CD4-positive, alpha-beta memory T cell (primary cell): Measurements from ENCODE around the gene CSNK2A1. TPM values are rescaled to one million over a fixed set of nuclear protein-coding genes. Genes with fewer than 3 reads are reported as not detected.
A peak's percentile ranks its signal among the peaks of the same experiment; 100 is the strongest.

Source experiments
- CTCF ChIA-PET: fragments of 350-600 bp; sonication (Branson Sonifier 250); formaldehyde crosslinking; loops from one replicate; lab custom pipeline; 2021; ENCODE audit warnings: inconsistent platforms; ENCODE audit not compliant: partially characterized antibody; lab: Charles Lee
- POLR2A ChIA-PET: fragments of 350-600 bp; sonication (Branson Sonifier 250); formaldehyde crosslinking; loops from one replicate; lab custom pipeline; 2021; ENCODE audit not compliant: partially characterized antibody; lab: Charles Lee
- DNase-seq, 5 donors: peaks; one replicate each; pipeline versions ENCODE4 v3.0.0 to v3.0.0-alpha.2; 2020 to 2022; ENCODE audit warnings: mixed read lengths in 1 of 5
- H3K27ac ChIP-seq: one replicate; pipeline ENCODE4 v1.7.0; 2013; ENCODE audit warnings: low read depth, low read length
- H3K27me3 ChIP-seq: 2 replicates; pipeline ENCODE4 v1.7.0; 2013; ENCODE audit warnings: mild to moderate bottlenecking, low read length, moderate library complexity; ENCODE audit not compliant: insufficient read depth
- H3K36me3 ChIP-seq: 2 replicates; pipeline ENCODE4 v1.7.0; 2013; ENCODE audit warnings: mild to moderate bottlenecking, low read length, moderate library complexity; ENCODE audit not compliant: insufficient read depth
- H3K4me1 ChIP-seq: 2 replicates; pipeline ENCODE4 v1.7.0; 2013; ENCODE audit warnings: mild to moderate bottlenecking, low read length, moderate library complexity; ENCODE audit not compliant: insufficient read depth
- H3K4me3 ChIP-seq, 2 donors: one replicate each; pipeline ENCODE4 v1.7.0; 2013; ENCODE audit warnings: low read length in 2 of 2, mild to moderate bottlenecking in 1 of 2
- H3K9me3 ChIP-seq, 2 donors: one replicate each; pipeline ENCODE4 v1.7.0; 2013; ENCODE audit warnings: low read length in 2 of 2, control low read depth in 1 of 2; ENCODE audit not compliant: control insufficient read depth in 1 of 2
- H3K27ac Mint-ChIP-seq, 7 donors: one replicate each; pipeline ENCODE4 v1.8.0; 2020 to 2021; ENCODE audit warnings: mixed read lengths in 7 of 7, mild to moderate bottlenecking in 6 of 7, inconsistent platforms in 3 of 7, moderate library complexity in 3 of 7
- H3K27me3 Mint-ChIP-seq, 2 donors: one replicate each; pipeline ENCODE4 v1.8.0; 2020 to 2021; ENCODE audit warnings: mixed read lengths in 2 of 2
- H3K36me3 Mint-ChIP-seq, 2 donors: one replicate each; pipeline ENCODE4 v1.8.0; 2020 to 2021; ENCODE audit warnings: mixed read lengths in 2 of 2, inconsistent platforms in 1 of 2, mild to moderate bottlenecking in 1 of 2
- H3K4me1 Mint-ChIP-seq, 4 donors: one replicate each; pipeline ENCODE4 v1.8.0; 2020 to 2021; ENCODE audit warnings: mixed read lengths in 4 of 4, mild to moderate bottlenecking in 1 of 4
- H3K4me3 Mint-ChIP-seq, 8 donors: one replicate each; pipeline ENCODE4 v1.8.0; 2020 to 2021; ENCODE audit warnings: mixed read lengths in 8 of 8, mild to moderate bottlenecking in 7 of 8, moderate library complexity in 6 of 8, inconsistent platforms in 3 of 8
- H3K9me3 Mint-ChIP-seq, 8 donors: one replicate each; pipeline ENCODE4 v1.8.0; 2020 to 2021; ENCODE audit warnings: mixed read lengths in 8 of 8, mild to moderate bottlenecking in 5 of 8, inconsistent platforms in 3 of 8, moderate library complexity in 1 of 8
- intact Hi-C: fragments of 100-400 bp; cut with micrococcal nuclease; formaldehyde crosslinking; loops from one replicate; pipeline ENCODE4 v1.15.1; 2023
- polyA plus RNA-seq, 2 donors: library from polyadenylated mRNA; unstranded; fragments of 300-500 nt; fragmentation: Illumina TruSeq; gene quantifications; one replicate each; pipeline ENCODE4 v1.2.3, GENCODE V29; 2021
- total RNA-seq, 2 experiments: library from RNA; stranded (reverse); gene quantifications; one replicate each; pipeline ENCODE4 v1.2.3, GENCODE V29; 2021

CSNK2A1 gene
- total and polyA plus RNA-seq, 4 experiments from 2014 or later = 45.2 to 87.8 (median 64.9) TPM

DNA sequence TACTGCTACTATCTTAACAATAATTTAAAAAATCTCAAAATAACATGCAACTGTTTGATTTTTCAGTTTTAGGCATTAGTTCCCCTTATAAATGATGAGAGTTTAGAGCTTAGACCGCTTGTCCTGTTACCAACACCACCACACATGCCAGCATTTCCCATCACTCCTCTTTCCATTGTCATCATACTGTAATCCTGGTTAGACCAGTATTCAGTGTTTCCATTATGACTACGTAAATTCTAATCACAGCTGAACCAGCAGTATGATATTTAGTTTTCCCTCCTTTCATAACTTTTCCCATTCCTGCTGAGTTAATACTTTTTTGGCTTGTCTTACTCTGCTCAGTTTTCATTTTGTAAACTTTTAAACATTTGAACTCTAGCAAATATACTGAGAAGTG, 69.0 kb downstream of the CSNK2A1 start:
- H3K27me3 ChIP-seq = no peaks in the 10 kb centered on the region
- H3K4me1 ChIP-seq = no peaks in the 10 kb centered on the region
- no peak overlapping the region for H3K4me3 ChIP-seq
- H3K9me3 Mint-ChIP-seq = peaks cover 0 to 18% (median 10%) of the 10 kb centered on the region in 8 donors
- intact Hi-C loops = no loop called here
- H3K36me3 ChIP-seq = no peaks in the 10 kb centered on the region
- peaks cover 2 to 8% of the 10 kb centered on the region in 2 donors for H3K27me3 Mint-ChIP-seq
- no peak overlapping the region for H3K27ac ChIP-seq
- ChIA-PET POLR2A (no interaction called here), CTCF (interaction anchor here (1.2 kb wide), 1 partner anchor 11 kb away, joined by 3 read pairs; no protein-coding TSS in a partner anchor)
- no peak overlapping the region for H3K27ac Mint-ChIP-seq
- no peak overlapping the region for H3K4me3 Mint-ChIP-seq
- H3K9me3 ChIP-seq = peaks cover 0 to 8% of the 10 kb centered on the region in 2 donors
- peaks cover 13 to 14% of the 10 kb centered on the region in 2 donors for H3K36me3 Mint-ChIP-seq
- no peak for DNase-seq
- H3K4me1 Mint-ChIP-seq = peaks cover 5 to 8% (median 6%) of the 10 kb centered on the region in 4 donors

GRCh38 chr20:472889-473292, 70.7 kb downstream of the CSNK2A1 start:
- CTCF ChIA-PET = interaction anchor here (1.0 kb wide), 1 partner anchor 117 kb away, joined by 3 read pairs; no protein-coding TSS in a partner anchor
- POLR2A ChIA-PET = interaction anchor here (1.6 kb wide), 1 partner anchor 34 kb away, joined by 5 read pairs; no protein-coding TSS in a partner anchor
- Mint-ChIP-seq H3K27ac (peak overlapping the region in 1 of 7 donors; percentile 38), H3K36me3 (peaks cover 5% of the 10 kb centered on the region in 2 donors), H3K4me3 (no peak overlapping the region), H3K27me3 (peaks cover 5 to 8% of the 10 kb centered on the region in 2 donors), H3K4me1 (no peaks in the 10 kb centered on the region), H3K9me3 (peaks cover 0 to 23% (median 11%) of the 10 kb centered on the region in 8 donors)
- Histone ChIP-seq H3K27me3 (no peaks in the 10 kb centered on the region), H3K4me1 (no peaks in the 10 kb centered on the region), H3K36me3 (no peaks in the 10 kb centered on the region), H3K27ac (no peak overlapping the region), H3K9me3 (peaks cover 0 to 8% of the 10 kb centered on the region in 2 donors), H3K4me3 (no peak overlapping the region)
- intact Hi-C loops = no loop called here
- no peak for DNase-seq

DNA sequence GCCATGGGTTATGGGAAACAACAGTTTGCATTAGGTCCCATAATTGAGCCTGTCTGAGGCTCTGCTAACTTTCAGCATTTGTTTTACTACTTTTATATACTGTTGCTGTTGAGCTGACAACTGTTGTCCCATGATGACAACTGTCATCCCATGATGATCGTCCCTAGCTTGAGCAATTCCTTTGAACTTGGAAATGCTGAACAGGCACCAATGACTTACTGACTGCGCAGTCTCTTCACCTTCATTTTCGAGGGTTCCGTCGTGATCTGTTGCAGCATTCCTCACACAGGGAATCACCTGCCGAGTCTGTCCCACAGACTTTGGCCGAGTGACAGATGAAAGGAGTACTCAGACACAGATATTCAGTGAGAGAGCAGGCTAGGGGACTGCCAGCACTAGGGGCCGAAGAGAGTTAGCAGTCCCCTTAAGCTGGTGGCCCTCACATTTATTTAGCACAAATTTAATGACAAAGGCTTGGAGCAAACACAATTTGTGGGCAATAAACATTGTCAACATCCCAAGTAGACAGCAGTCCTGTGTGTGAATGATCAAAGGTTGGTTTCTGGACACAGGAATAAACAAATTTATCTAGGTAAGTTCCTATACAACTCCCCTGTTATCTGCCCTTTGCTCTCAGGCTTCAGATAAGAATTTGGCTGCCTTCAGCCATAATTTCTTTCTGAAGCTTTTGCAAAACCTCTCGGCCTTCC, 71.3 kb downstream of the CSNK2A1 start:
- no peak overlapping the region for H3K27ac Mint-ChIP-seq
- ChIA-PET POLR2A (interaction anchor here (1.6 kb wide), 1 partner anchor 34 kb away, joined by 5 read pairs; no protein-coding TSS in a partner anchor), CTCF (interaction anchor here (1.0 kb wide), 1 partner anchor 117 kb away, joined by 3 read pairs; no protein-coding TSS in a partner anchor)
- no peaks in the 10 kb centered on the region for H3K27me3 ChIP-seq
- H3K27me3 Mint-ChIP-seq = peaks cover 5 to 10% of the 10 kb centered on the region in 2 donors
- no peaks in the 10 kb centered on the region for H3K4me1 ChIP-seq
- no peak overlapping the region for H3K4me3 Mint-ChIP-seq
- H3K4me3 ChIP-seq = no peak overlapping the region
- peaks cover 4 to 5% of the 10 kb centered on the region in 2 donors for H3K36me3 Mint-ChIP-seq
- H3K36me3 ChIP-seq = no peaks in the 10 kb centered on the region
- DNase-seq = no peak
- no peak overlapping the region for H3K27ac ChIP-seq
- H3K9me3 Mint-ChIP-seq = peaks cover 0 to 23% (median 11%) of the 10 kb centered on the region in 8 donors
- H3K9me3 ChIP-seq = peaks cover 0 to 8% of the 10 kb centered on the region in 2 donors
- intact Hi-C loops = no loop called here
- no peaks in the 10 kb centered on the region for H3K4me1 Mint-ChIP-seq

- Histone ChIP-seq H3K27ac (no peak overlapping the region), H3K27me3 (no peaks in the 10 kb centered on the region), H3K9me3 (peaks cover 0 to 8% of the 10 kb centered on the region in 2 donors), H3K4me3 (no peak overlapping the region), H3K4me1 (no peaks in the 10 kb centered on the region), H3K36me3 (no peaks in the 10 kb centered on the region)
- Mint-ChIP-seq H3K27ac (no peak overlapping the region), H3K4me1 (peaks cover 0 to 2% (median 0%) of the 10 kb centered on the region in 4 donors), H3K27me3 (peaks cover 5 to 11% of the 10 kb centered on the region in 2 donors), H3K4me3 (no peak overlapping the region), H3K9me3 (peaks cover 0 to 23% (median 11%) of the 10 kb centered on the region in 8 donors), H3K36me3 (peaks cover 0 to 5% of the 10 kb centered on the region in 2 donors)
- intact Hi-C loops = no loop called here
- POLR2A ChIA-PET = no interaction called here
- CTCF ChIA-PET = interaction anchor here (1.0 to 1.5 kb wide), 2 partner anchors 8 to 116 kb away, joined by 3 to 5 read pairs; no protein-coding TSS in a partner anchor
- no peak for DNase-seq
These were observed 73.7 kb downstream of the CSNK2A1 start for GRCh38 chr20:469746-470490.

GRCh38 chr20:467755-468154, 75.8 kb downstream of the CSNK2A1 start:
- CTCF ChIA-PET = interaction anchor here (1.9 kb wide), 1 partner anchor 9 kb away, joined by 8 read pairs; no protein-coding TSS in a partner anchor
- H3K4me1 ChIP-seq = peaks cover 6% of the 10 kb centered on the region
- H3K36me3 Mint-ChIP-seq = peaks cover 0 to 2% of the 10 kb centered on the region in 2 donors
- intact Hi-C loops = no loop called here
- POLR2A ChIA-PET = no interaction called here
- H3K27ac ChIP-seq = no peak overlapping the region
- DNase-seq = no peak
- H3K4me1 Mint-ChIP-seq = peaks cover 6 to 7% (median 6%) of the 10 kb centered on the region in 4 donors
- no peak overlapping the region for H3K4me3 Mint-ChIP-seq
- H3K4me3 ChIP-seq = no peak overlapping the region
- H3K27me3 Mint-ChIP-seq = peaks cover 5 to 11% of the 10 kb centered on the region in 2 donors
- H3K27ac Mint-ChIP-seq = no peak overlapping the region
- peaks cover 0 to 8% of the 10 kb centered on the region in 2 donors for H3K9me3 ChIP-seq
- H3K36me3 ChIP-seq = no peaks in the 10 kb centered on the region
- peaks cover 0 to 23% (median 11%) of the 10 kb centered on the region in 8 donors for H3K9me3 Mint-ChIP-seq
- no peaks in the 10 kb centered on the region for H3K27me3 ChIP-seq

- intact Hi-C loops = loop anchor here (1.0 to 2.0 kb wide), 7 partner anchors 17 to 116 kb away; partner anchors contain the start of genes CSNK2A1, NRSN2 and RBCK1
- no peaks in the 10 kb centered on the region for H3K27me3 ChIP-seq
- POLR2A ChIA-PET = interaction anchor here (0.8 to 3.1 kb wide), 15 partner anchors 9 to 166 kb away, joined by 3 to 23 read pairs (median 5); partner anchors contain the start of genes CSNK2A1, RBCK1, SOX12 and TRIB3
- Mint-ChIP-seq H3K4me1 (peaks cover 30 to 49% (median 41%) of the 10 kb centered on the region in 4 donors), H3K9me3 (peaks cover 0 to 3% (median 0%) of the 10 kb centered on the region in 8 donors), H3K27ac (peak within 1 kb of the TSS; percentile 91 to 98 (median 97)), H3K27me3 (peaks cover 0 to 2% of the 10 kb centered on the region in 2 donors), H3K4me3 (peak within 1 kb of the TSS; percentile 97 to 99 (median 98)), H3K36me3 (peaks cover 2 to 9% of the 10 kb centered on the region in 2 donors)
- peak; percentile 80 to 90 (median 89) for DNase-seq
- peak within 1 kb of the TSS; percentile 84 for H3K27ac ChIP-seq
- no peaks in the 10 kb centered on the region for H3K36me3 ChIP-seq
- no peaks in the 10 kb centered on the region for H3K9me3 ChIP-seq
- H3K4me1 ChIP-seq = peaks cover 37% of the 10 kb centered on the region
- CTCF ChIA-PET = interaction anchor here (1.5 to 2.2 kb wide), 2 partner anchors 14 to 55 kb away, joined by 5 to 13 read pairs; no protein-coding TSS in a partner anchor
- peak within 1 kb of the TSS; percentile 70 to 76 for H3K4me3 ChIP-seq
These were observed 81.2 kb downstream of the CSNK2A1 start, which contains the start of gene TBC1D20 for GRCh38 chr20:462199-462991. Gene TBC1D20 (minus strand): TSS chr20:462533. CDS start chr20:462405, 128 bp downstream.
